Calu3 (cell line): ENCODE measurements around the gene DHRS7B. TPM values are rescaled to one million over a fixed set of nuclear protein-coding genes. Genes with fewer than 3 reads are reported as not detected.

Experiments used
- BruUV-seq: library from RNA; stranded (reverse); fragments of 400-500 nt; replicated peaks from 2 replicates; lab custom pipeline; 2021; lab: Mats Ljungman, UMichigan
- CTCF ChIA-PET: fragments of 300-600 bp; sonication (Branson Sonifier 250); formaldehyde crosslinking; loops from one replicate; lab custom pipeline; 2022; ENCODE audit warnings: antibody characterized with exemption; lab: Charles Lee
- DNase-seq: peaks from one replicate; pipeline ENCODE4 v3.0.0; 2022
- H3K27ac Mint-ChIP-seq: one replicate; pipeline ENCODE4 v1.8.0; 2022; ENCODE audit warnings: mixed read lengths; ENCODE audit not compliant: unreplicated experiment
- H3K27me3 Mint-ChIP-seq: one replicate; pipeline ENCODE4 v1.8.0; 2022; ENCODE audit warnings: mixed read lengths; ENCODE audit not compliant: unreplicated experiment
- H3K36me3 Mint-ChIP-seq: one replicate; pipeline ENCODE4 v1.8.0; 2022; ENCODE audit warnings: mild to moderate bottlenecking, moderate library complexity, mixed read lengths; ENCODE audit not compliant: insufficient read depth, unreplicated experiment
- H3K4me1 Mint-ChIP-seq: one replicate; pipeline ENCODE4 v1.8.0; 2022; ENCODE audit warnings: mild to moderate bottlenecking, low read depth, mixed read lengths; ENCODE audit not compliant: unreplicated experiment
- H3K4me3 Mint-ChIP-seq: one replicate; pipeline ENCODE4 v1.8.0; 2022; ENCODE audit warnings: mild to moderate bottlenecking, low read depth, moderate library complexity, mixed read lengths; ENCODE audit not compliant: unreplicated experiment
- H3K9me3 Mint-ChIP-seq: one replicate; pipeline ENCODE4 v1.8.0; 2022; ENCODE audit warnings: low read depth, mixed read lengths; ENCODE audit not compliant: unreplicated experiment
- intact Hi-C: fragments of 100-400 bp; cut with micrococcal nuclease; formaldehyde crosslinking; loops from one replicate; pipeline ENCODE4 v1.10.0; 2022; ENCODE audit not compliant: unreplicated experiment
- total RNA-seq: library from RNA; stranded (reverse); gene quantifications from 2 replicates; pipeline ENCODE4 v1.2.3, GENCODE V29; 2022
- TF ChIP-seq, protein P1 (sequence below): fragments of 200-600 bp; IDR thresholded peaks from one replicate; pipeline ENCODE4 v1.8.0; 2022; ENCODE audit warnings: antibody characterized with exemption; ENCODE audit not compliant: unreplicated experiment

DHRS7B gene
- total RNA-seq, 1 experiment from 2014 or later, result 15.3 TPM

- no peak overlapping the region for H3K27ac Mint-ChIP-seq
- no peaks in the 10 kb centered on the region for H3K4me1 Mint-ChIP-seq
- H3K36me3 Mint-ChIP-seq, result peaks cover 11% of the 10 kb centered on the region
- DNase-seq, result no peak
- intact Hi-C loops, result no loop called here
- TF ChIP-seq, protein P1, sequence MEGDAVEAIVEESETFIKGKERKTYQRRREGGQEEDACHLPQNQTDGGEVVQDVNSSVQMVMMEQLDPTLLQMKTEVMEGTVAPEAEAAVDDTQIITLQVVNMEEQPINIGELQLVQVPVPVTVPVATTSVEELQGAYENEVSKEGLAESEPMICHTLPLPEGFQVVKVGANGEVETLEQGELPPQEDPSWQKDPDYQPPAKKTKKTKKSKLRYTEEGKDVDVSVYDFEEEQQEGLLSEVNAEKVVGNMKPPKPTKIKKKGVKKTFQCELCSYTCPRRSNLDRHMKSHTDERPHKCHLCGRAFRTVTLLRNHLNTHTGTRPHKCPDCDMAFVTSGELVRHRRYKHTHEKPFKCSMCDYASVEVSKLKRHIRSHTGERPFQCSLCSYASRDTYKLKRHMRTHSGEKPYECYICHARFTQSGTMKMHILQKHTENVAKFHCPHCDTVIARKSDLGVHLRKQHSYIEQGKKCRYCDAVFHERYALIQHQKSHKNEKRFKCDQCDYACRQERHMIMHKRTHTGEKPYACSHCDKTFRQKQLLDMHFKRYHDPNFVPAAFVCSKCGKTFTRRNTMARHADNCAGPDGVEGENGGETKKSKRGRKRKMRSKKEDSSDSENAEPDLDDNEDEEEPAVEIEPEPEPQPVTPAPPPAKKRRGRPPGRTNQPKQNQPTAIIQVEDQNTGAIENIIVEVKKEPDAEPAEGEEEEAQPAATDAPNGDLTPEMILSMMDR, result no peak
- no TSS peak for BruUV-seq
- no peaks in the 10 kb centered on the region for H3K9me3 Mint-ChIP-seq
- H3K27me3 Mint-ChIP-seq, result no peaks in the 10 kb centered on the region
- CTCF ChIA-PET, result no interaction called here
- no peak overlapping the region for H3K4me3 Mint-ChIP-seq
Measured at GRCh38 chr17:21193031-21193430, 66.3 kb downstream of the DHRS7B start.

DNA sequence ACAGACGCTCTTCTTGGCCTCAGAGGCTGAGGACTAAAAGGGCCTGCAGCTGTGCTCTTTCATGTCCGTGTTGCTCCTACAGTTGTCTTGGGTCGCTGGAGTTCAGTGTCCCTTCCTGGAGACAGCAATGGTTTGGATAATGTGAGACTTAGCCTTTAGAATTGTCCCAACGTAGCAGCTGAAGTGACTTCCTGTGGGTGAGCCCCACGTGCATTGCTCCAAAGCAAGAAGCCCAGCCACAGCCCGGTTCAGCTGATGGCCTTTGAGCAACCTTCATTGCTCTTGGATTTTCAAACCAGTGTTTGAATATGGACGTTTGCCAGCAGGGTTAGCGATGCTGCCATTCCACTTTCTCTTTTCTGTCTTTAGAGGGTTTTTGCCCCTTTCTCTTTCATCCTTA, 67.5 kb downstream of the DHRS7B start:
- Mint-ChIP-seq H3K36me3 (peaks cover 17% of the 10 kb centered on the region), H3K4me3 (no peak overlapping the region), H3K4me1 (no peaks in the 10 kb centered on the region), H3K27ac (no peak overlapping the region), H3K27me3 (no peaks in the 10 kb centered on the region), H3K9me3 (no peaks in the 10 kb centered on the region)
- CTCF ChIA-PET, result interaction anchor here (0.7 kb wide), 1 partner anchor 73 kb away, joined by 3 read pairs; no protein-coding TSS in a partner anchor
- DNase-seq, result no peak
- no TSS peak for BruUV-seq
- intact Hi-C loops, result no loop called here
- TF ChIP-seq, protein P1, result no peak

DNA sequence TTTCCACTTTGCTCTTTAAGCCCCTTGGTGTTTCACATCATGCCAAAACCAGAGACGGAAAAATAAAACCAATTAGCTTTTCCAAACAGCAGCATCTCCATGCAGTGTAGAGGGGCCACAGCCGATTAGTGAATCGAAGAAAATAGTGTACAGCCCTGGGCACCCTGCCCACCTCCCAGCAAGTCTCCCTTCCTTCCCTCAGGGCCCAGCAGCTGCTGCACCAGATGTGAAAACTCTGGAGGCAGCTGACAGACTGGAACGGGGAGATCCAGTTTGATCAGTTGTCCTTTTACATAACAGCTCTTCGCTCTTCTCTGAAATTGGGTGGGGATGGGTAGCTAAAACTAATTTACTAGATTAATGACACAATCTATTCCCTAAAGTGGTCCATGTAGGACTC, 67.9 kb downstream of the DHRS7B start:
- BruUV-seq, result no TSS peak
- DNase-seq, result no peak
- Mint-ChIP-seq H3K27ac (no peak overlapping the region), H3K4me1 (no peaks in the 10 kb centered on the region), H3K27me3 (no peaks in the 10 kb centered on the region), H3K36me3 (peaks cover 17% of the 10 kb centered on the region), H3K9me3 (no peaks in the 10 kb centered on the region), H3K4me3 (no peak overlapping the region)
- intact Hi-C loops, result no loop called here
- CTCF ChIA-PET, result interaction anchor here (0.7 kb wide), 1 partner anchor 73 kb away, joined by 3 read pairs; no protein-coding TSS in a partner anchor
- TF ChIP-seq, protein P1, result no peak

- CTCF ChIA-PET, result no interaction called here
- no peak overlapping the region for H3K4me3 Mint-ChIP-seq
- DNase-seq, result no peak
- H3K27me3 Mint-ChIP-seq, result no peaks in the 10 kb centered on the region
- no peaks in the 10 kb centered on the region for H3K4me1 Mint-ChIP-seq
- H3K36me3 Mint-ChIP-seq, result peaks cover 17% of the 10 kb centered on the region
- no peak overlapping the region for H3K27ac Mint-ChIP-seq
- BruUV-seq, result no TSS peak
- no peaks in the 10 kb centered on the region for H3K9me3 Mint-ChIP-seq
- TF ChIP-seq, protein P1, result no peak
- intact Hi-C loops, result no loop called here
Measured at GRCh38 chr17:21196126-21196525, 69.4 kb downstream of the DHRS7B start.
